Epithelial cell of prostate (primary cell): Measurements from ENCODE around the gene TAS2R7.

Source experiments
- DNase-seq: peaks from one replicate; pipeline ENCODE4 v3.0.0-alpha.2; 2011; ENCODE audit warnings: low read depth, low spot score
- H3K27ac ChIP-seq: fragments of 450-650 bp; 2 replicates; pipeline ENCODE4 v1.5.1; 2017; ENCODE audit warnings: mild to moderate bottlenecking

The TAS2R7 gene

GRCh38 chr12:10753059-10753458 lies 49.4 kb downstream of the TAS2R7 start:
- H3K27ac ChIP-seq: no peak overlapping the region
- peak; percentile 71 for DNase-seq
